ENCODE results near the gene CCDC97. TPM values are rescaled to one million over a fixed set of nuclear protein-coding genes. Genes with fewer than 3 reads are reported as not detected.
"Not testable (repeated sequence)": the region's sequence is repeated elsewhere in the genome, so short reads cannot be mapped to it uniquely, and the experiment has no call there.

Gene CCDC97
- total and polyA plus RNA-seq, 11 donors, result 10.0 to 22.2 (median 14.2) TPM

DNA sequence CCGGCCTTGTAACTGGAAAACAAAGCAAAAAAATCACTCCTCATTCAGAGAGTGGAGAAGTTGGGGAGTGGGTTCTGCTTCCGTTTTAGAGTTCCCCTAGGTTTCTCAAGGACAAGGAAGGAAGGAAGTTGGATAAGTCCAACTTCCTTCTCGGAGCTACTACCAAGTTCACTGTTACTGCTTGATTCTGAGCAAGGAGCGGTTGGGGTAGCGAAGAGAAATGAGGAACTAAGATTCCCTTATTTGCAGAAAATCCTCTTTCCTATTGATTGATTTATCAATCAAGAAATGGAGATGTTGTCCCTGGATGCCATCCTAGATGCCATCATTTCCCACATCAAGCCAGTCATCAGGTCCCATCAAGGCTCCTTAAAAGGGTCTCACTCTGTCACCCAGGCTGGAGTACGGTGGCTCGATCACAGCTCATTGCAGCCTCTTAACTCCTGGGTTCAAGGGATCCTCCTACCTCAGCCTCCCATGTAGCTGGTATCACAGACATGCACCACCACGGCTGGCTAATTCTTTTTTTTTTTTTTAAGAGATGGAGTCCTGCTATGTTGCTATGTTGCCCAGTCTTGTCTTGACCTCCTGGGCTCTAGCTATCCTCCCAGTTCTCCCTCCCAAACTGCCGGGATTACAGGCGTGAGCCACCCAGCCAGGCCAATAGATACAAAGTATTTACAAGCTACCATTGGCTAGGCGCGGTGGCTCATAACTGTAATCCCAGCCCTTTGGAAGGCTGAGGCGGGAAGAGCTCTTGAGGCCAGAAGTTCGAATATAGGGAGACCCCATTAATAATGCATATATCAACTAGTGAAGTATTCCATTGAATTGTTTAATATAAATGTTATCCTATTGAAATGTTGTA, 54.8 kb downstream of the CCDC97 start:
- WGBS, 4 donors, result 75 to 78% (median 77%) methylated on average over 14 of the region's 14 CpGs
- peak in 1 of 4 donors; percentile 0 for ATAC-seq
- intact Hi-C loops (cut with DNase I), result loop anchor here in 1 of 10 donors (1.0 kb wide), 1 partner anchor 33 kb away; the partner anchor contains the start of genes BCKDHA and EXOSC5
- H3K27ac ChIP-seq, result peak overlapping the region; percentile 91 to 100 (median 98)
- H3K4me1 ChIP-seq, result peaks cover 0 to 58% (median 9%) of the 10 kb centered on the region in 12 donors
- H3K9me3 ChIP-seq, result no peaks in the 10 kb centered on the region
- no peaks in the 10 kb centered on the region for H3K27me3 ChIP-seq
- peak overlapping the region; percentile 64 to 91 (median 76) for H3K4me3 ChIP-seq
- H3K36me3 ChIP-seq, result no peaks in the 10 kb centered on the region
- no peak for DNase-seq
- no peak for TF ChIP-seq CTCF (IDR thresholded peaks at IDR 0.05)
- no peak for TF ChIP-seq POLR2A (IDR thresholded peaks at IDR 0.05)

- WGBS, 4 donors, result 96 to 100% (median 99%) methylated on average over 1 of the region's 1 CpG
- H3K27ac ChIP-seq, result no peak overlapping the region
- H3K9me3 ChIP-seq, result no peaks in the 10 kb centered on the region
- TF ChIP-seq CTCF (IDR thresholded peaks at IDR 0.05) (no peak), POLR2A (IDR thresholded peaks at IDR 0.05) (no peak)
- DNase-seq (no peak), ATAC-seq (no peak)
- H3K4me3 ChIP-seq, result no peak overlapping the region
- intact Hi-C loops (cut with DNase I), result no loop called here
- no peaks in the 10 kb centered on the region for H3K27me3 ChIP-seq
- H3K4me1 ChIP-seq, result peaks cover 0 to 58% (median 9%) of the 10 kb centered on the region in 12 donors
- peaks cover 0 to 3% (median 0%) of the 10 kb centered on the region in 9 donors for H3K36me3 ChIP-seq
Measured at GRCh38 chr19:41366089-41366488, 56.1 kb downstream of the CCDC97 start.

- Histone ChIP-seq H3K27ac (peak overlapping the region in 1 of 12 donors; percentile 84), H3K27me3 (no peaks in the 10 kb centered on the region), H3K4me1 (peaks cover 0 to 57% (median 9%) of the 10 kb centered on the region in 12 donors), H3K4me3 (no peak overlapping the region), H3K36me3 (peaks cover 0 to 3% (median 0%) of the 10 kb centered on the region in 9 donors), H3K9me3 (no peaks in the 10 kb centered on the region)
- DNase-seq (no peak), ATAC-seq (no peak)
- 73 to 82% (median 75%) methylated on average over 6 of the region's 6 CpGs for WGBS, 4 donors
- intact Hi-C loops (cut with DNase I), result no loop called here
- TF ChIP-seq POLR2A (IDR thresholded peaks at IDR 0.05) (no peak), CTCF (IDR thresholded peaks at IDR 0.05) (no peak)
Measured at GRCh38 chr19:41367848-41368301, 57.9 kb downstream of the CCDC97 start.

DNA sequence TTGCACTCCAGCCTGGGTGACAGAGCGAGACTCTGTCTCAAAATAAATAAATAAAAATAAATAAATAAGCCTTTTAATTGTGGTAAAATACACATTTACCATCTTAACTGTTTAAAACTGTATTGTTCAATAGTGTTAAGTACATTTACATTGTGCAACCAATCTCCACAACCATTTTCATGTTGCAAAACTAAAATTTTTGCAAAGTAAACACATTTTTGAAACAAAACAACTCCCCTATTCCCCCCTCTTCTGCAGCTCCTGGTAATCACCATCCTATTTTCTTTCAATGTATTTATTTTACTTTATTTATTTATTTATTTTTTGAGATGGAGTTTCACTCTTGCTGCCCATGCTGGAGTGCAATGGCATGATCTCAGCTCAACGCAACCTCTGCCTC, 59.8 kb downstream of the CCDC97 start:
- no peak for ATAC-seq

DNA sequence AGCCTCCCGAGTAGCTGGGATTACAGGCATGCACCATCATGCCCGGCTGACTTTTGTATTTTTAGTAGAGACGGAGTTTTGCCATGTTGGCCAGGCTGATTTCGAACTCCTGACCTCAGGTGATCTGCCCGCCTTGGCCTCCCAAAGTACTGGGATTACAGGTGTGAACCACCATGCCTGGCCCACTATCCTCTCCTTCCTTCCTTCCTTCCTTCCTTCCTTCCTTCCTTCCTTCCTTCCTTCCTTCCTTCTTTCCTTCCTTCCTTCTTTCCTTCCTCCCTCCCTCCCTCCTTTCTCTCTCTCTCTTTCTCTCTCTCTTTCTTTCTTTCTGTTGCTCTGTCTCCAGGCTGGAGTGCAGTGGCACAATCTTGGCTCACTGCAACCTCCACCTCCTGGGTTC, 61.1 kb downstream of the CCDC97 start:
- H3K4me1 ChIP-seq, result peaks cover 0 to 48% (median 19%) of the 10 kb centered on the region in 12 donors
- 95 to 97% (median 96%) methylated on average over 5 of the region's 5 CpGs for WGBS, 4 donors
- intact Hi-C loops (cut with DNase I); H3K9me3 ChIP-seq; H3K27me3 ChIP-seq; ATAC-seq; H3K4me3 ChIP-seq; H3K27ac ChIP-seq; H3K36me3 ChIP-seq; DNase-seq: not testable (repeated sequence)

More for the DNA sequence above, 59.8 kb downstream of the CCDC97 start:
- Histone ChIP-seq H3K4me1 (peaks cover 0 to 54% (median 14%) of the 10 kb centered on the region in 12 donors), H3K27me3 (no peaks in the 10 kb centered on the region), H3K4me3 (no peak overlapping the region), H3K9me3 (no peaks in the 10 kb centered on the region), H3K27ac (no peak overlapping the region), H3K36me3 (peaks cover 0 to 3% (median 0%) of the 10 kb centered on the region in 9 donors)
- TF ChIP-seq CTCF (IDR thresholded peaks at IDR 0.05) (no peak), POLR2A (IDR thresholded peaks at IDR 0.05) (no peak)
- 94 to 100% (median 98%) methylated on average over 2 of the region's 2 CpGs for WGBS, 4 donors
- no peak for DNase-seq
- intact Hi-C loops (cut with DNase I), result no loop called here

Measured in heart left ventricle (tissue), 16 donors.